ENCODE data around the gene FRMD4A.

Gene FRMD4A

DNA sequence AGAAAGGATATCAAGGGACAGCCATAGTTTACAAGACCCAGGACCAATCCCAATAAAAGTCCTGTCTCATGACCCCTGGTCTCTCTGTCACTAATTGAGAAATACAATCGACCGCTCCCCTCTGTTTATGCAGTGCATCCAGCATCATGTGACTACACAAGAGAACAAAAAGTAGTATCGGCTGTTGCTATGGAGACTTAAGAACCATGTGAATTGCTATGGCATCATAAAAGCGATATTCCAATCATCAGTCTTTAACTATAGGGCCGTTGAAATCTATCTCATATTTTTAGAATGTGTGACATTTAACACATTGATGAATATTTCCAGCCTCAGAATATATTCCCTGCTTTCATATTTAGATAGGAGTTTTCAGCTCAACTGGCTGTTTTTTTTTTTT lies 139.3 kb downstream of the FRMD4A start:
- DNase-seq (ENCODE audit: low read depth in 2 of 2, low spot score in 1 of 2) = no peak

DNA sequence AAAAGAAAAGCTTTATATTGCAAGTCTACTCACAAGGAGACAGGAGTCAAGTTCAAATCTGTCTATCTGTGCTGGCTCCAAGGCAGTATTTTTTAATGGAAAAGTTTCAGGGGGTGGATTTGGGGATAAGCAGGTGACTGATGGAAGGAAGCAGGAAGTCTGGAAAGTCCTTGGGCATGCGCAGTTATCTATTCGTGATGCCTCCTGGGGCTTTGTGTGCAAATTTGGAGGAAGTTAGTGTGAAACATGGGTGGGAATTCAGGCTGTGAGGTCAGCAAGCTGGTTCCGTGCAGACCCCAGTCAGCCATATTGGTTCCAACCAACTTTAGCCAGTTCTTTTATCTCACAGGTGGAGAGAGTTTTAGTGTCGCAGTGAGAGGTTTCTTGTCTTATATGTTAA lies 140.0 kb downstream of the FRMD4A start:
- no peak for DNase-seq (ENCODE audit: low read depth in 2 of 2, low spot score in 1 of 2)

DNA sequence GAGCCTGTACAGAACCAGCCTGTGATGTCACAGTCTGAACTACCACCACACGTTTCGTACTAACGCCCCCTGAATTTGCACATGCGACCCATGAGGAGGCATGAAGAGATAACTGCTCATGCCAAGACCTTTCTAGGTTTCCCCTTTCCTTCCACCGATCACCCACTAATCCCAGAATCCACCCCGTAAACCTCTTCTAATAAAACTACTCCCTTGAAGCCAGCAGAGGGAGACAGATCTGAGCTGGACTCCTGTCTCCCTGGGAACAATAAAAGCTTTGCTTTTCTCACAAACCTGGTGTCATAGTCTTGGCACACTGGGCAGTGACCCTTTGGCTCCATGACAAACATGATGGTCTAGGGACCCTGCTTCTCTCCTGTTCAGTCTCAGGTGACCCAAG lies 144.5 kb downstream of the FRMD4A start:
- no peak for DNase-seq (ENCODE audit: low read depth in 2 of 2, low spot score in 1 of 2)

DNA sequence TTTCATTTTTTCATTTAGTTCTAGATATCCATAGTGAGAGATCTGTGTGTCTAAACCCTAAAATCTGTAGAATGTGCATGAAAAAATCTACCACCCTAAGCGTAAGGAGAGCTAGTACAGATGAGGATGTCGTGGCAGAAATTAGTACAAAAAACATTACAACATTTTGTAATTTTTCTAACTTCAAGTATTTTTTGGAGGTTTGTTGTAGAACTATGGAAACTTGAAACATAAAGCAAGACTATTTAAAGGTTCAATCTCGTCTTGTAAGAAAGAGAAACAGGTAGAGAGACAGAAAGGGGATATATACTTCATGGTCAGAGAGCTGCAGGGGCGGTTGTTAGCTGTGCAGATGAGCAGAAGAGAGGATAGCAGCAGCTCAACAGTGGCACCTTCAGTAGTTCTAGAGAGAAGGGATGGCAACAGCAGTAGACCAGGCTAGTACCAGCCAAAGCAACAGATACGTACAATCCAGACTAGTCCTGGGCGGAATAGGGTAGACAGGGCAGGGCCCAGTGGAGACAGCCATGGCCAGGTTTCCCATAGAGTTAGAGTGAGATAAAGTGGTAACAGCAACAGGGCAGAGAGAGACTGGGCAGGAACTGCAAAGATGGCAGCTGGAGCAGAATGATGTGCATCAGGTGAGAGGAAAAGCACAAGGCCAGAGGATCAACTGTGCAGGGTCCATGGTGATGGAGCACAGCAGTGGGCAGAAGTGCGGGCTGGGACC lies 145.2 kb downstream of the FRMD4A start:
- DNase-seq (ENCODE audit: low read depth in 2 of 2, low spot score in 1 of 2) = no peak

DNA sequence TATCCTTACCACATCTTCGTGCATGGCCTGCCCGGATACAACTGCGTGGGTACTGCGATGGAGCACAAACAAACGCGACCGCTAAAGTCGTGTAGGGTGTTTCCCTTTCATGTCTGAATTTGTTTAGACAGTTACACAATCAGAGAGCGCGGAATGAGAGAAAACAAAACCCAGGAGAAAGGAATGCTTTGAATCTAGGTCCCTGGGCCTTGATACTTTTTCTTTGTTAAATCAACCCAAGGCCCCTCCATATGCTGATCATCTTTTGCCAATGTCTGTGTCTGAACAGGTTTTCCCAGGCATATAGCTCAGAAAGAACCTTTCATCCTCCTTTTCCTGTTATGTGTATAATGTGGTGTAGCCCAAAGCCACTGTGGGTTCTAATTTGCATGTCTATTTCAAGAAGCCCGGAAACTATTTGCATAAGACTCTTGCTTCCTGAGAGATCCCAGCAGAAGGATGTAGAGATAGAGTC lies 145.8 kb downstream of the FRMD4A start:
- no peak for DNase-seq (ENCODE audit: low read depth in 2 of 2, low spot score in 1 of 2)

DNA sequence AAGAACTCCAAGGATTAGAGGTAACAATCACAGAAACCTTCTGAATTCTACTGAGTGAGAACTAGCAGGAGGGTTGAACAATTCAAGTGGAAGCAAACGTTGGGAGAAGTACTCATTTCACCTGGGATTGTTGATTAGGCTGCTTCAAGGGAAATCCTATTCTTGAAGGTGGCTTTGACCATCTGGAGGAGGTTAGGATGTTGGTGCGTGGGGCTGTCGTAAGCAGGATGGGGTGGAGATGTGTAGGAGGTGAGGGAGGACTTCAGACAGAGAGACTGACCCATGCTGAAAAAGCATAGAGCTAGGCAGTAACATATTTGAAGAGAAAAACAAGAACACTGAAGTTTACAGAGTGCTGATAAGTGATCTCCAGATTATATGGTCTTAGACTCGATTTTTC lies 147.9 kb downstream of the FRMD4A start:
- DNase-seq (ENCODE audit: low read depth in 2 of 2, low spot score in 1 of 2) = no peak

DNA sequence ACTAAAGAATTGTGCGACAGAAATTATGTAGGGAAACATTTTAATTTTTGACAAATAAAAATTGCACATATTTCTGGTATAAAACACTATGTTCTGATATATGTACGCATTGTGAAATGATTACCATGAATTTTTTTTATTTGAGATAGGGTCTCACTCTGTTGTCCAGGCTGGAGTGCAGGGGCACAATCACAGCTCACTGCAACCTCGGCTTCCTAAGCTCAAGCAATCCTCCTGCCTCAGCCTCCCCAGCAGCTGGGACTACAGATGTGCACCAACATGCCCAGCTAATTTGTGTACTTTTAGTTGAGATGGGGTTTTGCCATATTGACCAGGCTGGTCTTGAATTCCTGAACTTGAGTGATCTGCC lies 149.2 kb downstream of the FRMD4A start:
- no peak for DNase-seq (ENCODE audit: low read depth in 2 of 2, low spot score in 1 of 2)

DNA sequence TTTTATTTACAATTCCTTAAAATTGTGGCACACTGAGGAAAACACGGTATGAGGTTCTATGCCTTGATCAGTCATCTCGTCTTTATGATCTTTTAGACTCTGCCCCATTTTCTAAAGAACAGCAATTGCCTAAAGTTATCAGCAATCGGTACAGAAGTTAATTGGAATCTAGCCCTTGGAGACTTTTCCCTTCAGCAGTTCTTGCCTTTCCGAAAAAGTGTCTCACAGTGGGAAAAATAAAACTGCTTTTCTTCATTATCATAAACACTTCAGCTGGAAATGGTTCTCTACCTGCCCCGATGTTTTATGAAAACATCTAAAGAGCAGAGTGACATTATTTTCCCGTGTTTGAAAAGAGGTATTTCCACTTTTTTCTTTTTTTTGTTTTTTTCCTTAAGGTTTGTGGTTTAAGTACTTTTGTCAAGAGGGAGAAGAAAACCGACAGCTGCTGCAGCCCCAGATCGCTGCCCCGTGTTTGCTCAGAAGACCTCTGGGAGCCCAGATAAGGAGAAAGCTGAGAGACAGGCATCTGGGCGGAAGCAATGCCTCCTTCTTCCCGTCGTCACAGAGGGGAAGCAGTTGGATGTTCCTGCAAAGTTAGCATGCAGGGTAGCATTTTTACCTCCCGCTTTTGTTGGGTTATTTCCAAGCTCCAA lies 149.7 kb downstream of the FRMD4A start:
- no peak for DNase-seq (ENCODE audit: low read depth in 2 of 2, low spot score in 1 of 2)

DNA sequence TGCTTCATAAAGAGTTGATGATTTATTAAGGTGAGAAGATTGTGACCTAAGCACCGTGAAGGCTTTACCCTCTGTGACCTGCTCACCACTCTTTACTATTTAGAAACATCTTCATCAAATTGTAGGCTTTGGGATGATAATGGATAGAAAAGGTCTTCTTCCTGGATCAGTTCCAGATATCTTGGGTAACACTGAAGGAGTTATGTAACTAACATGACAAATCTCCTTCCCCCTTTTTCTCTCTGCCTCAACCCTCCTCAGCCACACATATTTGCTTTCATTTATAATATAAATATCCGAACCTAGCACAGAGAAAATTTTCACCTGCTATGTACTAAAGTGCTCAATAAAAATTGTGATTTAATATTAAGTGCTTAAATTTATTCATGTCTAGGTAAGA lies 151.5 kb downstream of the FRMD4A start:
- DNase-seq (ENCODE audit: low read depth in 2 of 2, low spot score in 1 of 2) = no peak

DNA sequence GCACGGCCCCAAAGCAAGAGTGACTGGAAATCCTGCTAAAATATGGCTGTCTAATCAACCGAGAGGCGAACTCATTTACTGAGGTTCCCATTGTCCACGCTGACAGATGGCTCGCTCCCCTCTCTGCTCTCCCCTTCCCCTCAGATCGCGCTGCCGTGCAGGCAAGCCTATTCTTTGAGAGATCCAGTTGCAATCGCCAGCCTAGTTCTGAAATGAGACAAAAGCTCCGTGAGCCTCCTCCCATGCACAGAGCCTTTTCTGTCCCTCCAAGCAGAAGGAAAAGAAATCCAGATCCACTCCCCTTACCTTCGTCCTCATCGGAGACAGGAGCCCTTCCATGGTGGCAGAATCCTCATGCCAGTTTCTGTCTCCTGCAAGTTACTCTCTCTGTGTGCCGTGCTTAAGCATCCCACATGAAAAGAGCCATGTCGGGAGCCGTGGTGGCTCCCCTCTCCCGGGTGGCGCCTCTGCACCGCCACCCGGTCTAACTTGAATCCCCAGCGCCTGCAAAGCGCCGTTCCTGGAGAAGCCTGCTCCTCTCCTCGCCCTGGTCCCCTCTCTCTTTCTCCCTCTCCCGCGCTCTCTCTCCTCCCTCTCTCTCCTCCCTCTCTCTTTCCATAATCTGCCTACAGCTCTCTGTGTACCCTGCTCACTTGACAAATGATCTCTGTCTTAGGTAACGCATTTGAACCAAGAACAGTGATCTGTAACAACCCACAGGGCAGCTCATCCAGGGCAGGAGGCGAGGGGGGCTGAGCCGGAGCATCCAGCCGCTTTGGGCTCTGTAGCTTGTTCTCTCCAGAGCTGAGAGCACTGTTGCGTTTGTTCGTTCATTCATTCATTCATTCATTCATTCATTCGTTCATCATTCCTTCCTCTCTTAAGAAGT lies 156.8 kb downstream of the FRMD4A start:
- no peak for DNase-seq (ENCODE audit: low read depth in 2 of 2, low spot score in 1 of 2)

DNA sequence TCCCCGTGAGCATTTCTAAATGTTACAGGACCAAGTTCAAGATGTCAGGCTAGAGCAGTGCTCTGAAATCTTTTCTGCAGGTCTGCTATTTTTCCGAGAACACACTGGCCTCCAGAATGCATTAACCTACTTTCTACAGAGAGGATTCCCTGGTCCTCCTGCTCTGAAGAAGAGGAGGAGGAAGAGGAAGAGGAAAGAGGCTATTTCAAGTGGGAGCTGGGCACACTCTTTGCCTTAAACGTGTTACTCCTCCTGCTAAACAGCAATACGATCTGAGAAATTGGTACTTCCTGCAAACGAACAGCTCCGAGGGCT lies 157.4 kb downstream of the FRMD4A start:
- no peak for DNase-seq (ENCODE audit: low read depth in 2 of 2, low spot score in 1 of 2)

DNA sequence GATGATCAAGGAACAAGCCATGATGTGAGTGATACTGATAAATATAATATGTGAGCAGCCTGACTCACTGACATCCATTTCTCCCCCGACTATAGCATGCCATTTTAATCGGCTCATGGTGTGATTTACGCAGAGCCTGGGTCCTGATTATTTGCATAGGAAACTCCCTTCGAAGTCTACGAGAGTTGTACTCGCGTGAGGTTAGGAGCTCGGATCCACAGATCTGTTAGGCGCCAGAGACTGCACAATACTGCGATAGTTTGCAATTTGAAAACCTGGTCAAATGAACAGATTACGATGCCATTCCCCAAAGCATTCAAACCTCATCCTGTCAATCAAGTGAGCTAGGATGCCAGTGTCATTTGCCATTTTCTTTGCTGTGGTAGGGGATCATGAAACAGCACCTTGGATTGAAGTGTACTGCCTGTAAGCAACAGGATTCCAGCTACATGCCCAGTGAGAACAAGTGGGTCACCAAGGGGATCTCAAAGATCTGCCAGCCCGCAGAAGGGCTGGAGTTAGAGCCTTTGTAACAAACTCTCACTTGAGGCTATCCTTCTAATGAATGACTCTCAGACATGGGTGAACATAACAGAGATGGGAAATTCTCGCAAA lies 158.3 kb downstream of the FRMD4A start:
- no peak for DNase-seq (ENCODE audit: low read depth in 2 of 2, low spot score in 1 of 2)

DNA sequence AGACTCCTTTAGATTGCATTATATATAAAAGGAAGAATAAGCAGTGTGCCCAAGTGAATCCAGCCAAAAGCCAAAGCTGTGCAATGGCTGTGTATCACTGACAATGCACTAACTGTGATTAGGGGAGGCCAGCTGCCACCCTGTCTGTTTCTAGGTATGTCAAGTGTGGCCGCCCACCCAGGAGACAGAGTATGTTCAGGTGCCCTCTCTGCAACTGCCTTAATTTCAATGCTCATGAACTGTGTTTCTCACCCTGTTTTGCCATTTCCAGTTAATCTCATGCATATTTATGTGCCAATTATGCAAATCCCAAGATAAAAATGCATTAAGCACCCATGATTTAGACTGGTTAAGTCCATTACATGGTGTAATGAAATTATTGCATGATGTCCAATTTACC lies 159.4 kb downstream of the FRMD4A start:
- DNase-seq (ENCODE audit: low read depth in 2 of 2, low spot score in 1 of 2) = no peak

DNA sequence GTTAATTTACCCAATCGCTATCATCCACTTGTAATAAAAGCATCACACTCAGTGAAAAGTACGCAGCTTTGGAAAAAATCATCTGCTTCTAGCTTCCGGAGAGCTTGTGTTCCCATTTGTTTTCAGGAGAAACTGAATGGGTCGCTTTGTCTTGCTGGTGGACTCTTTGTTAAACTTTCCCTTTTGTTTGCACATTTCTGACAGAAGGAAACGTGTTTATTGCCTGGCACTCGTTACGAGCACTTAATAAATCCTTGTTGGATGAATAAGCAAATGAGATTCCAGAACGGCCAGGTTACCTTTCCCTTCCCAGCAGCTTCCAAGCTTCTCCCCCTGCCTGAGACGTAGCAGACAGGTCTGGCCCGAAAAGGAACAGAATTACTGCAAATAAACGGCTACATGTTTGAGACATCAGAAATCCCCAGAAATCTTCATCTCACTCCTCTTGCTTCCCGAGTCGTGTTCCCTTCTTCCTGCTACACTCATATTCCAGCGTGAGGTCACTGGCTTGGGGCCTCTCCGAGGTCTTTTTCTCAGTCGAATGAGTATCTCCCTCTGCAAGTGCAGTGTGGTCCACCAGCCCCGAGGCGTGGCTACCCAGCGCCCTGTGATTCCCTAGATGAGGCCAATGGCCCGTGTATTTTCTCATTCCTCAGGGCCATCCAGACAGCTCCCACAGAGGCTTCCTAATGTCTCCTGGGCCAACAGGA lies 167.2 kb downstream of the FRMD4A start:
- DNase-seq (ENCODE audit: low read depth in 2 of 2, low spot score in 1 of 2) = no peak

DNA sequence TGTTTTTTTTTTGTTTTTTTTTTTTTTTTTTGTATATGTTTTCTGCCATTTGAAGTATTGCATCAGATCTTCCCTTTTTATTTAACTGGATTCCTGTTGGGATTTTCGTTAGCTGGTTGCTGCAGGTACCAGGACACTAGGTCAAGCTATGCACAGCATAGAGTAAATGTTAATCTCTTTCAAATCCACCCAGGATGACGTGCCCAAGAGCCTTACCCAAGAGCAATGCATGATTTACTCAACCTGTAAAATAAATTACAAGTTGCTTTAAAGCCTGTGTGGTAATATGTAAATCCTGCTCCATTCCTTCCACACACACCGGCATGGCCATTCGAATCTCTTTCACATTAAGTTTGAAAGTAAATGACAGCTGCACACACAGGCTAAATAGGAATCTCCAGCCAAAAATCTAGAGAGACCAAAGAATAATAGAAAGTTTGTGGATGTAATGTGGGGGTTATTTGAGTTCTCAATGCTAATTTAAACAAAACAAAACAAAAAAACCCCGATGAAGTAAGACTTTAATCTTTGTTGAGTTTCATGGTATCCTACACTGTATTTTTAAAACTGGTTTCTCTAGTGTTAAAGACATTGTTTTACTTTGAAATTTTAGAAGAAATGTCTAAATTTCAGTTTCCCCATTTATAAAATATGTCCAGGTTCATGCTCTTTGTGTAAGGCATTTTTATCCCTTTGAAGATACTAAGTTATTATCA lies 167.9 kb downstream of the FRMD4A start:
- no peak for DNase-seq (ENCODE audit: low read depth in 2 of 2, low spot score in 1 of 2)

DNA sequence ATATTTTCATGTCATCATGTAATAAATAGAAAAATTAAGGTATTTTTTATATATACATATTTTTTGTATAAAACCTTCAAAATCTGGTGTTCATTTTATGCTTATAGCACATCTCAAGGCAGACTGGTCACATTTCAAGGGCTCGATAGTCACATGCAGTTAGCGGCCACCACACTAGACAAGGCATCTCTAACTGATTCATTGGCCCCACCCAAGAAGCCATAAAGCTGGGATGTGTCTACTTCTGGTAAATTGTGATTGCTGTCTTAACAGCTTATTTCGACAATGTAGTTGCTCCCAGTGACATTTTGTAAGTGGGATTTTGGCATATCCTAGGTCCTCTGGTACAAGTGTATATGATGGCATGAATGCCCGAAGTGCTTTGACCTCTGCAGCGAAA lies 168.7 kb downstream of the FRMD4A start:
- DNase-seq (ENCODE audit: low read depth in 2 of 2, low spot score in 1 of 2) = no peak

DNA sequence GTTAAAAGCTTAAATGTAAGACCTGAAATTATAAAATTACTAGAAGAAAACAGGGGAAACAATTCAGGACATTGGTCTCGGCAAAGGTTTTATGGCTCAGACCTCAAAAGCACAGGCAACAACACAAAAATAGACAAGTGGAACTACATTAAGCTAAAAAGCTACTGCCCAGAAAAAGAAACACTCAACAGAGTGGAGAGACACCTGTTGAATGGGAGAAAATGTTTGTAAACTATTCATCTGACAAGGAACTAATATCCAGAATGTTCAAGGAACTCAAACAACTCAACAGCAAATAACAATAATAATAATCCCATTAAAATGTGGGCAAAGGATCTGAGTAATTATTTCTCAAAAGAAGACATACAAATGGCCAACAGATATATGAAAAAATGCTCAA lies 170.4 kb downstream of the FRMD4A start:
- no peak for DNase-seq (ENCODE audit: low read depth in 2 of 2, low spot score in 1 of 2)

DNA sequence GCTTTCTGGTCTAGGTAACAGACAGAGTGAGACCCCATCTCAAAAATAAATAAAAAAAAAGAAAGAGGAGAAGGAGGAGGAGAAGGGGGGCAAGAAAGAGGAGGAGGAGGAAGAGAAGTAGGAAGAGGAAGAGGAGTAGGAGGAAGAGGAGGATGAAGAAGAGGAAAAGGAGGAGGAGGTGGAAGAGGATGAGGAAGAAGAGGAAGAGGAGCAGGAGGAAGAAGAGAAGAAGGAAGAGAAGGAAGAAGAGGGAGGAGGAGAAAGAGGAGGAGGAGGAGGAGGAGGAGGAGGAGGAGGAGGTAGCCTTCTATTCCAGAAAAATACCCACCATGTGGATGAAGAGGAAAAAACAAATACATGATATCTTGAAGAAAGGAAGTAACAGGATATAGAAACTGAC lies 172.1 kb downstream of the FRMD4A start:
- no peak for DNase-seq (ENCODE audit: low read depth in 2 of 2, low spot score in 1 of 2)

DNA sequence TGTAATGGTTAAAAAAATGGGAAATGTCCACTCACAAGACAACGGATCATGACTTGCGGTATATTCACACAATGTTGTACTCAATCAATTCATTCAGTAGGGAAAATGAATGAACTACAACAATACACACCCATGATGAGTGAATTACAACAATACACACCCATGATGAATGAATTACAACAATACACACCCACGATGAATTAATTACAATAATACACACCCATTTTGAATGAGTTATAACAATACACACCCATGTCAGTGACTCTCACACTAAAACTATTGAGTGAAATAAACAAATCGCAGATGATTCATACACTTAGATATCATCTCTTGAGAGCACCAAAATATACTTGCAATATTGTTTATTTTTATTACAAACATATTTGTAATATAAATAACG lies 174.6 kb downstream of the FRMD4A start:
- DNase-seq (ENCODE audit: low read depth in 2 of 2, low spot score in 1 of 2) = no peak

DNA sequence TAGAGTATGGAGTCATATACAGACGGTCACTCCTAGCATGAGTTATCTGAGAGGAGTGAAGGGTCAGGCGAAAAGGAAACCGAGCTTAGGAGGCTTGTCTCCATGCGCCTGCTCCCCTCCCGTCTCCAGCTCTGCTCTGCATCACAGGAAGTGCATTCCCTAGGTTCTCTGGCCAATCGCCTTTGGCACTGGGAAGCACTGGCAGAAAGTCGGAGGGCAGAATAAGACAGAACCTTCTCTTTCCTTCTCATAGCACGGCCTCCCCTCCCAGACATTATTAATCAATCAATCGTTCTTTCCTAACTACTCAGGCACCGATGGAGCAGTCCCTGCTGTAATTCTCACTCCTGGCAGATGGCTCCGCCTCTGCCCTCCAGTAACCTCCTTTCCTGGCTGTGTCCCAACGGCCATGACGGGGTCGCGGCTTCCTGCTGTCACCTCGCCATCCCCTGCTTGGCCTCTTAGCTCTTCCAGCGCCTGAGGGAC lies 177.1 kb downstream of the FRMD4A start:
- DNase-seq (ENCODE audit: low read depth in 2 of 2, low spot score in 1 of 2) = no peak
